ENCODE results near the gene PLXNB2.

GRCh38 chr22:50329236-50329635 is 21.8 kb upstream of the PLXNB2 start:
- TF ChIP-seq, protein P1, sequence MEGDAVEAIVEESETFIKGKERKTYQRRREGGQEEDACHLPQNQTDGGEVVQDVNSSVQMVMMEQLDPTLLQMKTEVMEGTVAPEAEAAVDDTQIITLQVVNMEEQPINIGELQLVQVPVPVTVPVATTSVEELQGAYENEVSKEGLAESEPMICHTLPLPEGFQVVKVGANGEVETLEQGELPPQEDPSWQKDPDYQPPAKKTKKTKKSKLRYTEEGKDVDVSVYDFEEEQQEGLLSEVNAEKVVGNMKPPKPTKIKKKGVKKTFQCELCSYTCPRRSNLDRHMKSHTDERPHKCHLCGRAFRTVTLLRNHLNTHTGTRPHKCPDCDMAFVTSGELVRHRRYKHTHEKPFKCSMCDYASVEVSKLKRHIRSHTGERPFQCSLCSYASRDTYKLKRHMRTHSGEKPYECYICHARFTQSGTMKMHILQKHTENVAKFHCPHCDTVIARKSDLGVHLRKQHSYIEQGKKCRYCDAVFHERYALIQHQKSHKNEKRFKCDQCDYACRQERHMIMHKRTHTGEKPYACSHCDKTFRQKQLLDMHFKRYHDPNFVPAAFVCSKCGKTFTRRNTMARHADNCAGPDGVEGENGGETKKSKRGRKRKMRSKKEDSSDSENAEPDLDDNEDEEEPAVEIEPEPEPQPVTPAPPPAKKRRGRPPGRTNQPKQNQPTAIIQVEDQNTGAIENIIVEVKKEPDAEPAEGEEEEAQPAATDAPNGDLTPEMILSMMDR (IDR thresholded peaks at IDR 0.05) = no peak
- no peak for TF ChIP-seq POLR2A (IDR thresholded peaks at IDR 0.05)
